SK-N-SH treated with all-trans-retinoic acid at 6 μM for 48 hours (cell line): ENCODE measurements around the gene FAM227A.

Experiments
- ARNTL ChIP-seq: fragments of 450-650 bp; formaldehyde crosslinking; IDR thresholded peaks from 2 replicates; pipeline ENCODE4 v1.5.0; 2020; ENCODE audit warnings: low read depth, mild to moderate bottlenecking, moderate library complexity, borderline replicate concordance
- ESRRG ChIP-seq: fragments of 250-450 bp; sonication (Bioruptor Pico); IDR thresholded peaks from 2 replicates; pipeline ENCODE4 v1.6.1; 2021; ENCODE audit warnings: mild to moderate bottlenecking
- ISL1 ChIP-seq: fragments of 250-450 bp; sonication (Bioruptor Pico); IDR thresholded peaks from 2 replicates; pipeline ENCODE4 v2.1.2; 2022; ENCODE audit warnings: mild to moderate bottlenecking, moderate library complexity
- RARB ChIP-seq: fragments of 250-450 bp; sonication (Bioruptor Pico); IDR thresholded peaks from 2 replicates; pipeline ENCODE4 v1.8.0; 2021; ENCODE audit warnings: mild to moderate bottlenecking, moderate library complexity
- ZFP3 ChIP-seq: fragments of 250-450 bp; sonication (Bioruptor Pico); IDR thresholded peaks from 2 replicates; pipeline ENCODE4 v1.5.0; 2020; ENCODE audit warnings: mild to moderate bottlenecking, moderate library complexity
- ZNF565 ChIP-seq: fragments of 450-650 bp; formaldehyde crosslinking; conservative IDR thresholded peaks from 2 replicates; pipeline ENCODE4 v1.5.0; 2020; ENCODE audit warnings: low read depth, mild to moderate bottlenecking, moderate library complexity
- TF ChIP-seq, protein P1 (sequence below): fragments of 250-450 bp; sonication (Bioruptor Pico); IDR thresholded peaks from 2 replicates; pipeline ENCODE4 v1.5.1; 2021; ENCODE audit warnings: mild to moderate bottlenecking, moderate library complexity

DNA sequence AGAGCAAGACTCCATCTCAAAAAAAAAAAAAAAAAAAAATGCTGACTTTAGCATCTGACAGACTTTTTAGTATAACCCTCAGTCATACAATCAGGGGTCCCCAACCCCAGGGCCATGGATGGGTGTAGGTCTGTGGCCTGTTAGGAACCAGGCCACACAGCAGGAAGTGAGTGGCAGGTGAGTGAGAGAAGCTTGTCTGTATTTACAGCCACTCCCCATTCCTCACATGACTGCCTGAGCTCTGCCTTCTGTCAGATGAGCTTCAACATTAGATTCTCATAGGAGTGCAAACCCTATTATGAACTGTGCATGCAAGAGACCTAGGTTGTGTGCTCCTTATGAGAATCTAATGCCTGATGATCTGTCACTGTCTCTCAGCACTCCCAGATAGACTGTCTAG is 3.3 kb downstream of the FAM227A start:
- TF ChIP-seq ESRRG (CRISPR knock-in tag) (no peak), ARNTL (CRISPR knock-in tag) (no peak), ISL1 (no peak), ZNF565 (CRISPR knock-in tag) (no peak), RARB (CRISPR knock-in tag) (no peak), ZFP3 (CRISPR knock-in tag) (no peak)
- TF ChIP-seq, protein P1, sequence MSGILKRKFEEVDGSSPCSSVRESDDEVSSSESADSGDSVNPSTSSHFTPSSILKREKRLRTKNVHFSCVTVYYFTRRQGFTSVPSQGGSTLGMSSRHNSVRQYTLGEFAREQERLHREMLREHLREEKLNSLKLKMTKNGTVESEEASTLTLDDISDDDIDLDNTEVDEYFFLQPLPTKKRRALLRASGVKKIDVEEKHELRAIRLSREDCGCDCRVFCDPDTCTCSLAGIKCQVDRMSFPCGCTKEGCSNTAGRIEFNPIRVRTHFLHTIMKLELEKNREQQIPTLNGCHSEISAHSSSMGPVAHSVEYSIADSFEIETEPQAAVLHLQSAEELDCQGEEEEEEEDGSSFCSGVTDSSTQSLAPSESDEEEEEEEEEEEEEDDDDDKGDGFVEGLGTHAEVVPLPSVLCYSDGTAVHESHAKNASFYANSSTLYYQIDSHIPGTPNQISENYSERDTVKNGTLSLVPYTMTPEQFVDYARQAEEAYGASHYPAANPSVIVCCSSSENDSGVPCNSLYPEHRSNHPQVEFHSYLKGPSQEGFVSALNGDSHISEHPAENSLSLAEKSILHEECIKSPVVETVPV (CRISPR knock-in tag): no peak
